Neutrophil (primary cell): Measurements from ENCODE around the gene LYPD6B.
A peak's percentile ranks its signal among the peaks of the same experiment; 100 is the strongest.

ENCODE experiments used
- H3K27ac ChIP-seq: fragments of 200-600 bp; sonication (generic); 2 replicates; pipeline ENCODE4 v1.5.1; 2016; ENCODE audit warnings: mild to moderate bottlenecking, moderate library complexity
- H3K27me3 ChIP-seq: fragments of 200-600 bp; sonication (generic); 2 replicates; pipeline ENCODE4 v1.6.0; 2016; ENCODE audit warnings: mild to moderate bottlenecking
- H3K36me3 ChIP-seq: fragments of 200-600 bp; sonication (generic); 2 replicates; pipeline ENCODE4 v1.5.1; 2017
- H3K4me1 ChIP-seq, 2 experiments: fragments of 200-600 bp in 1 of 2; sonication (generic) in 1 of 2; 1 replicate in 1 of 2; 2 replicates in 1 of 2; pipeline versions ENCODE4 v1.5.1 to v1.6.1; 2013 to 2016; ENCODE audit warnings: low read depth in 1 of 2, low read length in 1 of 2, mild to moderate bottlenecking in 1 of 2, moderate library complexity in 1 of 2; ENCODE audit not compliant: control insufficient read depth in 1 of 2, insufficient read depth in 1 of 2
- H3K4me3 ChIP-seq, 2 experiments: fragments of 200-600 bp in 1 of 2; sonication (generic) in 1 of 2; 1 replicate in 1 of 2; 2 replicates in 1 of 2; pipeline ENCODE4 v1.5.1; 2013 to 2016; ENCODE audit warnings: low read depth in 1 of 2, low read length in 1 of 2, mild to moderate bottlenecking in 1 of 2, moderate library complexity in 1 of 2
- H3K9me3 ChIP-seq: fragments of 200-600 bp; sonication (generic); 2 replicates; pipeline ENCODE4 v1.5.1; 2016
- TF ChIP-seq, protein P1 (sequence below): fragments of 200-600 bp; sonication (generic); IDR thresholded peaks from 2 replicates; pipeline ENCODE4 v1.5.1; 2016; ENCODE audit warnings: antibody characterized with exemption

Gene LYPD6B

DNA sequence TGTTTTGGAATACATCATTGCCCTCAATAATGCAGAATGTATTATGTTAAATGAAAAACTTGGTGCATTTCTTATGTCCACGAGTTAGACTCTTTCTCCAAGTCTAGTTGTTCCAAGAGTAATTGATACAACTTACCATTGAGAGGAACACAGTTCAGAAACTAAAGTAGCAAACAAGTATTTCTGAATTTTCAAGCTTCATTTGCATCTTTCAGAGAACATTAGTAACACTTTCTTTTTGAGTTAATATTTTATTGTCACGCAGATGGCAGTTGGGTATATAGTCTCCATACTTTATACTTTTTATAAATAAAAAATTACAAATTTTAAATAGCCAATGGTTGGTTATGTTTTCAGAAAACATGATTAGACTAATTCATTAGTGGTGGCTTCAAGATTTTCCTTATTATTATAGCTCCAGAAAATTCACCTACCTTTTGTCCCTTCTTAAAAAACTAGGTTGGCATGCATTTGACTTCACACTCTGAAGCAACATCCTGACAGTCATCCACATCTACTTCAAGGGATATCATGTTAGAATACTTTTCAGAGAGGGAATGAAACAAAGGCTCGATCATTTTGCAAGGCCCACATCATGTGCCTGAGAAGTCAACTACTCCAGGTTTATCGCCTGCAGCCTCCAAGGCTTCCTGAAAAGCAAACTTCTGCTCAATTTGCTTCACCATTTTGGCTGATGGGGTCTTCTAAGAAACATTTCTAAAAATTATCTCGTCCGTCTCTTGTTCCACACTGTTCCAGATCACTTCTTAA lies 29.9 kb downstream of the LYPD6B start:
- no peaks in the 10 kb centered on the region for H3K9me3 ChIP-seq
- H3K4me3 ChIP-seq = no peak overlapping the region
- peaks cover 9% of the 10 kb centered on the region for H3K27me3 ChIP-seq
- H3K36me3 ChIP-seq = no peaks in the 10 kb centered on the region
- TF ChIP-seq, protein P1, sequence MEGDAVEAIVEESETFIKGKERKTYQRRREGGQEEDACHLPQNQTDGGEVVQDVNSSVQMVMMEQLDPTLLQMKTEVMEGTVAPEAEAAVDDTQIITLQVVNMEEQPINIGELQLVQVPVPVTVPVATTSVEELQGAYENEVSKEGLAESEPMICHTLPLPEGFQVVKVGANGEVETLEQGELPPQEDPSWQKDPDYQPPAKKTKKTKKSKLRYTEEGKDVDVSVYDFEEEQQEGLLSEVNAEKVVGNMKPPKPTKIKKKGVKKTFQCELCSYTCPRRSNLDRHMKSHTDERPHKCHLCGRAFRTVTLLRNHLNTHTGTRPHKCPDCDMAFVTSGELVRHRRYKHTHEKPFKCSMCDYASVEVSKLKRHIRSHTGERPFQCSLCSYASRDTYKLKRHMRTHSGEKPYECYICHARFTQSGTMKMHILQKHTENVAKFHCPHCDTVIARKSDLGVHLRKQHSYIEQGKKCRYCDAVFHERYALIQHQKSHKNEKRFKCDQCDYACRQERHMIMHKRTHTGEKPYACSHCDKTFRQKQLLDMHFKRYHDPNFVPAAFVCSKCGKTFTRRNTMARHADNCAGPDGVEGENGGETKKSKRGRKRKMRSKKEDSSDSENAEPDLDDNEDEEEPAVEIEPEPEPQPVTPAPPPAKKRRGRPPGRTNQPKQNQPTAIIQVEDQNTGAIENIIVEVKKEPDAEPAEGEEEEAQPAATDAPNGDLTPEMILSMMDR = no peak
- peaks cover 3 to 17% of the 10 kb centered on the region in 2 experiments for H3K4me1 ChIP-seq
- no peak overlapping the region for H3K27ac ChIP-seq

DNA sequence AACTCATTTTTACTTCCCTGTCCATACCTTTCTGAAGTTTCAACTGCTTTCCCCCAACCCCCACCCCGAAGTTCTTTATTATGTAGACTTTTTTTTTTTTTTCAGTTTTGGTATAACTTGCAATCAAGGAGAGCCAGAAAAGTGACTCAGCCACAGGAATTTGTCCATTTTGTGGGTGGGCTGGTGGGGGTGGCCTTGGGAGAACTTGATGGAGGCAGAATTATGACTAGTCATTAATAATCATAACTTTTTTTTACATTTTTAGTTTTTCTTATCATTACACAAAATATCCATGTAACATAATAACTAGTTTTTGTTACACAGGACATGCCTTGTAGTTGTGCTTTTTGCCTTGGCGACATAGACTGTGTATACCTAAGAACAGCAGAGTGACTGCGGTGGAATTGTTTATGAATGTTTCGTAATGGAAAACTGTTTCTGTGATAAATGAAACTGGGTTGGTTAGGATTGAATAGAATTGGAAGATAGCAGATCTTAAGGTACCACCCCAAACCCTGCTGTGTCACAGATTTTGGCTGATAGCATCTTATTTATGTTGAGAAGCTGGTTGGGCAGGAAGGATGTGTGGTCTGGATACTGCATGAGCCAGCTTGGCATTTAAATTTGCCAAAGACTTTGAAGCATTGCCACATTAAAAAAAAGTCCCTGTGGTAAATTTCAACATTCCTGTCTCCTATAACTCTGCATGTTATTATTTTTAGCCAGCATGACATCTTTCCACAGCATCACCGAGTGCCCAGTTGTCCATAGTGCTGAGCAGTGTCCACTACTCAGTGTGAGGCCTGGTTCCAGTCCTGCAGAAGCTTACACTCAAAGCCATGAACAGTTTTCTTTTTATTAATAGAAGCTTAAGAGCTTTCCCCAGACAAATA lies 30.7 kb downstream of the LYPD6B start:
- TF ChIP-seq, protein P1 = no peak
- H3K4me3 ChIP-seq = no peak overlapping the region
- peaks cover 3 to 17% of the 10 kb centered on the region in 2 experiments for H3K4me1 ChIP-seq
- H3K27ac ChIP-seq = peak overlapping the region; percentile 56
- H3K27me3 ChIP-seq = peaks cover 9% of the 10 kb centered on the region
- no peaks in the 10 kb centered on the region for H3K36me3 ChIP-seq
- no peaks in the 10 kb centered on the region for H3K9me3 ChIP-seq

DNA sequence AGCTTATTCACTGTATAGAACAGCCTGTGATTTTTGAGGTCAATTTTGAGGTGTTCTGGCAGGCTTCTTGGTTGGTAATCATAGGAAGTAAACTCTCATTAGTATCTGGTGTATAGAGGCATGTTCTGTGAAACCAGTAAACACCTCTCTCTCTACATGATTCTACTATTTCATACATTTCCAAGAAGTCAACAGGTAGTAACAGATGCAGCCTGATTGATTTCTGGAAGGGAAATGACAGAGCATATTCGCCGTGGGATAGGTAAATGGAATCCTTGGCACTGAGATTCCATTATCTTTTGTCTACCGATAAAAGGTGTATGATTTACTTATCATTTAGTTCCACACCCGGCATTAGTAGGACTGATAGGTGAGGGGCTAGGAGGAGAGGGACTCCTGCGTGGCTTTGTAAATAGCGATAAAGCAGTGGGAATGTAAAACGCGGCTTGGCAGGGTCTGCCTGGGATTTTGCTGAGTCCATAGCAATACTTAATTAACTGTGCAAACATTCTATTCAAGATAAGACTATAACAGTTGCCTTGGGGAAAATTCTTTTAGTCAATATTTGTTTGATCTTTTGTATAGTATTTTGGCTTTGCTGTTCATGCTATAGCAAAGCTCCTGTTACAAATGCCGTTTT lies 32.3 kb downstream of the LYPD6B start:
- TF ChIP-seq, protein P1 = no peak
- no peak overlapping the region for H3K27ac ChIP-seq
- peaks cover 3 to 17% of the 10 kb centered on the region in 2 experiments for H3K4me1 ChIP-seq
- no peak overlapping the region for H3K4me3 ChIP-seq
- H3K27me3 ChIP-seq = peaks cover 9% of the 10 kb centered on the region
- no peaks in the 10 kb centered on the region for H3K36me3 ChIP-seq
- H3K9me3 ChIP-seq = no peaks in the 10 kb centered on the region

DNA sequence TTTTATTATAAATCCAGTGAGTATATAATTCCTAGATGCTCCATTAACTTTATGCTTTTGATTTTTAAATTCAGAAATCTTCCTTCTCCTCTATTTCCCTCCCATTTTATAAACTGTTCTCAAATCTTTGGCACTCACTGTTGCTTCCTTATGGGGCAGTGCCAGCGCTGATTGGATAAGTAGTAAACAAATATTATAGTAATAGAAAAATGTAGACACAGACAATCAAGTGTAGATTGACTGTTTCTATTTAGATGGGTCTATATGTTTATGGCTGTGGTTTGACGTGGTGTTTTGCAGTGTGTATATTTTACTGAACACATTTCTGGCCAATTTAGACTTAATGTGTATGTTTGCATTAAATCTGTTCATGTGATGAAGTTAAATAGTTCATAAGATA lies 36.6 kb downstream of the LYPD6B start:
- Histone ChIP-seq H3K27me3 (peaks cover 9% of the 10 kb centered on the region), H3K27ac (no peak overlapping the region), H3K36me3 (no peaks in the 10 kb centered on the region), H3K9me3 (no peaks in the 10 kb centered on the region), H3K4me1 (peaks cover 0 to under 1% of the 10 kb centered on the region in 2 experiments), H3K4me3 (no peak overlapping the region)
- TF ChIP-seq, protein P1 = no peak

DNA sequence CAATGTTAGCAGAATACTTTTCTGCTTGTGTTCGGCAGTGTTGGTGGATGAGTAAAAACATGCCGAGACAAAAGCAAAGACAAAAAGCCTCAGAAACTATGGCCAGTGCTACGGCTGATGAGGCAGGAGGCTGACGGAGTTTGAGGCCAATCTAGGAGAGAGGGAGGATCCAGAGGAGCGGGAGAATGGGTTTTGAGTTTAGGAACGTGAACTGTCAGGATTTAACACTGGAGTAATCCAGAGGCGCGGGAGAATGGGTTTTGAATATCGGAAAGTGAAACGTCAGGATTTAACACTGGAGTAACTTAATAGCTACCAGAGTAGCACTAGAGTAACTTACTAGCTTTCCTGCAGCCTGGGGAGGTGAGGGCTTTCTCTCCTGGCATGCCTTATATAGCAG lies 37.4 kb downstream of the LYPD6B start:
- Histone ChIP-seq H3K36me3 (no peaks in the 10 kb centered on the region), H3K4me3 (no peak overlapping the region), H3K4me1 (no peaks in the 10 kb centered on the region), H3K9me3 (no peaks in the 10 kb centered on the region), H3K27ac (no peak overlapping the region), H3K27me3 (peaks cover 4% of the 10 kb centered on the region)
- TF ChIP-seq, protein P1 = no peak
